ENCODE results near the gene DHRSX. TPM values are rescaled to one million over a fixed set of nuclear protein-coding genes. Genes with fewer than 3 reads are reported as not detected.

Gene DHRSX
- total RNA-seq, 3 donors from 2014 or later (not counting 1 experiment from before 2014, with no cell fraction given): 21.5 to 26.1 (median 22.9) TPM

DNA sequence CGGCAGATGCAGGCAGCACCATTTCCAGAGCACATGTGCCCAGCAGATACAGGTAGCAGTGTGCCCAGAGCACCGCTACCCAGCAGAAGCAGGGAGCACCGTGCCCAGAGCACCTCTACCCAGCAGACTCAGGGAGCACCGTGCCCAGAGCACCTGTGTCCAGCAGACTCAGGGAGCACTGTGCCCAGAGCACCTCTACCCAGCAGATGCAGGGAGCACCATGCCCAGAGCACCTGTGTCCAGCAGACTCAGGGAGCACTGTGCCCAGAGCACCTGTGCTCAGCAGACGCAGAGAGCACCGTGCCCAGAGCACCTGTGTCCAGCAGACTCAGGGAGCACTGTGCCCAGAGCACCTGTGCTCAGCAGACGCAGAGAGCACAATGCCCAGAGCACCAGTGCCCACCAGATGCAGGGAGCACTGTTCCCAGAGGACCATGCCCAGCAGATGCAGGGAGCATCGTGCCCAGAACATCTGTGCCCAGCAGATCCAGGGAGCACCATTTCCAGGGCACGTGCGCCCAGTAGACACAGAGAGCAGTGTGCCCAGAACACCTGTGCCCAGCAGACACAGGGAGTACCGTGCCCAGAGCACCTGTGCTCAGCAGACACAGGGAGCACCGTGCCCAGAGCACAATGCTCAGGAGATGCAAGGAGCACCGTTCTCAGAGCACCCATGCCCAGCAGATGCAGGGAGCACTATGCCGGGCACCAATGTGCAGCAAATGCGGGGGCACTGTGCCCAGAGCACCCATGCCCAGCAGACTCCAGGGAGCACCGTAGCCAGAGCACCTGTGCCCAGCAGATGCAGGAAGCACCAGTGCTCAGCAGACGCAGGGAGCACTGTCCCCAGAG lies 236.4 kb downstream of the DHRSX start:
- H3K4me3 Mint-ChIP-seq: no peak overlapping the region
- Histone ChIP-seq H3K4me3 (ENCODE audit: low read length) (no peak overlapping the region), H3K27ac (ENCODE audit: low read length) (no peak overlapping the region), H3K9me3 (ENCODE audit: control insufficient read depth, insufficient read depth, low read length) (no peaks in the 10 kb centered on the region), H3K27me3 (ENCODE audit: control insufficient read depth, insufficient read depth, low read length) (no peaks in the 10 kb centered on the region), H3K36me3 (ENCODE audit: control insufficient read depth, insufficient read depth, low read length) (peaks cover 2% of the 10 kb centered on the region), H3K4me1 (ENCODE audit: control insufficient read depth, insufficient read depth, low read length) (no peaks in the 10 kb centered on the region)
- ATAC-seq: no peak
- no peaks in the 10 kb centered on the region for H3K36me3 Mint-ChIP-seq
- DNase-seq: no peak
- no peaks in the 10 kb centered on the region for H3K9me3 Mint-ChIP-seq
- TF ChIP-seq, protein P1, sequence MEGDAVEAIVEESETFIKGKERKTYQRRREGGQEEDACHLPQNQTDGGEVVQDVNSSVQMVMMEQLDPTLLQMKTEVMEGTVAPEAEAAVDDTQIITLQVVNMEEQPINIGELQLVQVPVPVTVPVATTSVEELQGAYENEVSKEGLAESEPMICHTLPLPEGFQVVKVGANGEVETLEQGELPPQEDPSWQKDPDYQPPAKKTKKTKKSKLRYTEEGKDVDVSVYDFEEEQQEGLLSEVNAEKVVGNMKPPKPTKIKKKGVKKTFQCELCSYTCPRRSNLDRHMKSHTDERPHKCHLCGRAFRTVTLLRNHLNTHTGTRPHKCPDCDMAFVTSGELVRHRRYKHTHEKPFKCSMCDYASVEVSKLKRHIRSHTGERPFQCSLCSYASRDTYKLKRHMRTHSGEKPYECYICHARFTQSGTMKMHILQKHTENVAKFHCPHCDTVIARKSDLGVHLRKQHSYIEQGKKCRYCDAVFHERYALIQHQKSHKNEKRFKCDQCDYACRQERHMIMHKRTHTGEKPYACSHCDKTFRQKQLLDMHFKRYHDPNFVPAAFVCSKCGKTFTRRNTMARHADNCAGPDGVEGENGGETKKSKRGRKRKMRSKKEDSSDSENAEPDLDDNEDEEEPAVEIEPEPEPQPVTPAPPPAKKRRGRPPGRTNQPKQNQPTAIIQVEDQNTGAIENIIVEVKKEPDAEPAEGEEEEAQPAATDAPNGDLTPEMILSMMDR (IDR thresholded peaks at IDR 0.05): no peak
- no peak overlapping the region for H3K27ac Mint-ChIP-seq
- H3K27me3 Mint-ChIP-seq (ENCODE audit: low read depth in 2 of 2): no peaks in the 10 kb centered on the region
- intact Hi-C loops (cut with micrococcal nuclease): no loop called here
- peaks cover 0 to 10% of the 10 kb centered on the region in 2 donors for H3K4me1 Mint-ChIP-seq
- 89% methylated on average over 17 of the region's 17 CpGs for WGBS (ENCODE audit: insufficient coverage)

DNA sequence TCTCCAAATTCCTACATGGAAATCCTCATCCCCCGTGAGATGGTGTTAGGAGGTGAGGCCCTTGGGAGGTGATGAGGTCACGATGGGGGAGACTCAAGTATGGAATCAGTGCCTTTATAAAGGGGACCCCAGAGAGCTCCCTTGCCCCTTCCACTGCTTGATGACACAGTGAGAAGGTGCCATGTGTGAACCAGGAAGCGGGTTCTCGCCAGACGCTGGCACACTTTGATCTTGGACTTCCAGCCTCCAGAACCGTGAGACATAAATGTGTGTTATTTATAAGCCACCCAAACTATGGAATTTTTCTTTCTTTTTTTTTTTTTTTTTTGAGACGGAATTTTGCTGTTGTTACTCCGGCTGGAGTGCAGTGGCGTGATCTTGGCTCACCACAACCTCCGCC lies 237.6 kb downstream of the DHRSX start:
- Histone ChIP-seq H3K27me3 (ENCODE audit: control insufficient read depth, insufficient read depth, low read length) (no peaks in the 10 kb centered on the region), H3K9me3 (ENCODE audit: control insufficient read depth, insufficient read depth, low read length) (no peaks in the 10 kb centered on the region), H3K36me3 (ENCODE audit: control insufficient read depth, insufficient read depth, low read length) (peaks cover 2% of the 10 kb centered on the region), H3K27ac (ENCODE audit: low read length) (no peak overlapping the region), H3K4me3 (ENCODE audit: low read length) (no peak overlapping the region), H3K4me1 (ENCODE audit: control insufficient read depth, insufficient read depth, low read length) (no peaks in the 10 kb centered on the region)
- H3K4me3 Mint-ChIP-seq: no peak overlapping the region
- peaks cover 0 to 10% of the 10 kb centered on the region in 2 donors for H3K4me1 Mint-ChIP-seq
- DNase-seq: no peak
- no peaks in the 10 kb centered on the region for H3K27me3 Mint-ChIP-seq (ENCODE audit: low read depth in 2 of 2)
- no peaks in the 10 kb centered on the region for H3K36me3 Mint-ChIP-seq
- 92% methylated on average over 10 of the region's 10 CpGs for WGBS (ENCODE audit: insufficient coverage)
- H3K9me3 Mint-ChIP-seq: no peaks in the 10 kb centered on the region
- no peak overlapping the region for H3K27ac Mint-ChIP-seq
- ATAC-seq: no peak
- TF ChIP-seq, protein P1 (IDR thresholded peaks at IDR 0.05): no peak
- intact Hi-C loops (cut with micrococcal nuclease): no loop called here

DNA sequence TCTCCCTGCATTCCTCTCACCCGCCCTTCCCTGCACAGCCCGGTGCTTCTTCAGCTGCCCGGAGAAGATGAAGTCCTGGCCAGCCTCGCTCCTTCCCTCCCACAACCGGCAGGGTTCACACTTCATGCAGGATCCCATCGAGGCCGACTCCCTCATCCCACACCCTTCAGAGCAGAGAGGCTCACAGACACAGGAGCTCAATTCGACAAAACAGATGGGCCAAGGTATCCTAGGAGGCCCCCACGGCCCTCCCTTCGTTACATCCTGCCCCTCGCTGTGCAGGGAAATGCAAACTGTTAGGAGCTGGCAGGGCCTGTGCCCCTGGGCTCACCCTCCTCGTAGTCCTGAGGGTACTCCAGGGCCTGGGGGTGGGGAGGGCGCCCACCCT lies 238.1 kb downstream of the DHRSX start:
- no peak overlapping the region for H3K27ac ChIP-seq (ENCODE audit: low read length)
- H3K4me3 ChIP-seq (ENCODE audit: low read length): no peak overlapping the region
- Mint-ChIP-seq H3K4me3 (no peak overlapping the region), H3K36me3 (no peaks in the 10 kb centered on the region), H3K27ac (no peak overlapping the region), H3K4me1 (peaks cover 0 to 10% of the 10 kb centered on the region in 2 donors), H3K27me3 (ENCODE audit: low read depth in 2 of 2) (no peaks in the 10 kb centered on the region), H3K9me3 (no peaks in the 10 kb centered on the region)
- no peaks in the 10 kb centered on the region for H3K27me3 ChIP-seq (ENCODE audit: control insufficient read depth, insufficient read depth, low read length)
- DNase-seq (no peak), ATAC-seq (peak in 1 of 3 donors; percentile 15)
- no peaks in the 10 kb centered on the region for H3K9me3 ChIP-seq (ENCODE audit: control insufficient read depth, insufficient read depth, low read length)
- peaks cover 2% of the 10 kb centered on the region for H3K36me3 ChIP-seq (ENCODE audit: control insufficient read depth, insufficient read depth, low read length)
- 94% methylated on average over 13 of the region's 13 CpGs for WGBS (ENCODE audit: insufficient coverage)
- intact Hi-C loops (cut with micrococcal nuclease): no loop called here
- TF ChIP-seq, protein P1 (IDR thresholded peaks at IDR 0.05): no peak
- no peaks in the 10 kb centered on the region for H3K4me1 ChIP-seq (ENCODE audit: control insufficient read depth, insufficient read depth, low read length)
